ENCODE data around the gene SKA3. TPM values are rescaled to one million over a fixed set of nuclear protein-coding genes. Genes with fewer than 3 reads are reported as not detected.
"Not testable (repeated sequence)": the region's sequence is repeated elsewhere in the genome, so short reads cannot be mapped to it uniquely, and the experiment has no call there.

The SKA3 gene
- total RNA-seq (2014; rRNA removed; shearing (Covaris generic)), result 15.9 and 24.5 TPM in 2 replicates

DNA sequence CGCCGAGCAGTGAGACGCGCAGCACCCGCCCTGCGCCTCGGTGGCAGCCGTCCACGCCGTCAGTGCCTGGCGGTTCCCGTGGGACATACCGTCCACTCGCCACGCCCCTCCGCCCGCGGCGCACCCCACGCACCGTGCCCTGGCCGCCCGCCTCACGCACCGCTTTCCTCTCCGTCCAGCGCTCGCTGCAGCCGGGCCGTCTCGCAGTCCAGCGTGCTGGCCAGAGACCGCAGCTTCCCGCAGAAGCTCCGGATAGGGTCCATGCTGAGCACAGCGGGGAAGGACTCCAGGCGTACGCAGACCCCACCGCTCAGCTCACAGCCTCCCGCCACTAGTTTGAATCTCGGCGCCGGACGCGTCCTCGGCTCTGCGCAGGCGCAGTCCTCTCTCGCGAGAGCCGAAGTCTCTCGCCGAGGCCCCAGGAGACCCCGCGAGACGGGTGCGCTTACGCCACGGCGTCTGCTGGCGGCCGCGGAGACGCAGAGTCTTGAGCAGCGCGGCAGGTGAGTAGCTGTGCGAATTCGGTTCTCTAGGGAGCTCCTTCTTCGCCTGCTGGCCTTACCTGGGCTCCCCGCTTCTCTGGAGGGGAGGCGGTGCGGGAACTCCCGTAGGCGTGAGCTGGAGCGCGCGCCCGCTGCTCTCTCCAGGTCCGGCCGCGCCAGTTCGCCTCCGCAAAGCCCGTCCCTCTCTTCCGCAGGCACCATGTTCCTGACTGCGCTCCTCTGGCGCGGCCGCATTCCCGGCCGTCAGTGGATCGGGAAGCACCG is at the start of gene SKA3, which contains the start of gene MRPL57:
Gene SKA3, minus strand, starts transcription at position 338 of the 767 bp plus-strand sequence. Its CDS starts 75 bp downstream, at position 263.
Gene MRPL57, plus strand, starts transcription at position 444 of the 767 bp plus-strand sequence. Its CDS starts 259 bp downstream, at position 703.
- DNase-seq (ENCODE audit: low spot score), result peak; percentile 81

DNA sequence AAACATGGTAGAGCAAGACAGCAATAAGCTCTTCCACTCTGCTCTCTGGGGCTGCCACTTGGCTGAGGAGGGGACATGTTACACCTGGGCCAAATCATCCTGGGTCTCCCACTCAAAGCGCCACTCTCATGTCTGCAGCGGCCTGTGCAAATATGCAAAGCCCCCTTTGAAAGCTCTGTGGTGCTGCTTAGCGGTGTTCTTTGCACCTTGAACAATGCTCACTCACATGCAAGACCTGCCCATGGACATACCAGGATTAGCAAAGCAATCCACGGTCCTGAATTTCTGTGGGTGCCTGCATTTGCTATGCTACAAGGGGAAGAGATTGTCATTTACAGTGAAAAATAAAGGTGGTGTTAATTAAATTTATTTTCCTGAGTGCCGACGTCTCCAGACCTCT is 48.7 kb upstream of the SKA3 start:
- DNase-seq (ENCODE audit: low spot score), result no peak

DNA sequence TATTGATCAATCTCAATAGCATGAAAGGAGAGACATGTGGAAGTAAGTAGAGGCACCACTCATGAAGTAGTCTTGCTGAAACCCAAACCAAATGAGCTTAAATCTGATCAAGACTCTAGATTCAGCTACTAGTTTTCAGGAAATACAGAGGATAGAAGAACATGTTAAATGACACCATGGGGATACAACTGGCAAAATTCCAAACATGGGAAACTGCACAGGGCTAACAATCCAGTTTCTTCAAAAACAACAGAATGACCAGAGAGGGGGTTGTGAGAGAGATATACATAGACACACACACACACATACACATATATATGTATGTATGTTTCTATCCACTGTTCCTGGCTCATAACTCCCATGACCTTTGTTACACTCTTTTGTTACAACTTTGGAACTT is 44.9 kb upstream of the SKA3 start:
- DNase-seq (ENCODE audit: low spot score), result no peak

DNA sequence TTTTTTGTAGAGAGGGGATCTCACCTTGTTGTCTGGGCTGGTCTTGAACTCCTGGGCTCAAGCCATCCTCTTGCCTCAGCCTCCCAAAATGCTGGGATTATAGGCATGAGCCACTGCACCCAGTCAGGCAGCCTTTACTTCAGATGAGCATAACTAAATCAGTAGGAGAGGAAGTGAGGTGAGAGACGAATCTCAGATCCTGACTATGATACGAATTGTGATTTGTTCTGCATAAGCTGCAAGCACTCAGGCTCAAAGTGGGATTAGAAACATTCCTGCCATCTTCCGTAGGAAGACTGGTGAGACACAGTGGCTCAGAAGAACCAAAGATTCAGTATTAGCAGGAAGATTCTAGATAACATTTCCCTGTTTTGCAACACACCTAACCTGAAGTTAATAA is 43.4 kb upstream of the SKA3 start:
- not testable (repeated sequence) for DNase-seq (ENCODE audit: low spot score)

DNA sequence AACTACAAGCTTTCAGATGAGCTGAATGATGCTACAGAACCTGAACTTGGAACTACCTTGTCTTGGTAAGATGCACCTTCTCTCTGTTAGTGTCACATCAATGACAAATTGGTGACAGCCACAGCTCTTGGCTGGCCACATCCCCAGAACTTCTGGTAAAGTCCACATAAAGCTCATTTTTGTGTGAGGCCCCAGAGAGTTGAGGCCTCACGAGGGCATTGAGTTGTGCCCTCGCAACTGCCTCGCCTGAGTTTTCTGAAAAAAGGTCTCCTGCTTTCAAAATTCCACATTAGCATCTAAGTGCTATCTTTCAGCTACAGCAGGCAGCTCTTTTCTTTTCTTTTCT is 42.7 kb upstream of the SKA3 start:
- no peak for DNase-seq (ENCODE audit: low spot score)

GRCh38 chr13:21218351-21219035 is 42.1 kb upstream of the SKA3 start:
- no peak for DNase-seq (ENCODE audit: low spot score)

GRCh38 chr13:21216332-21216731 is 40.0 kb upstream of the SKA3 start:
- no peak for DNase-seq (ENCODE audit: low spot score)

DNA sequence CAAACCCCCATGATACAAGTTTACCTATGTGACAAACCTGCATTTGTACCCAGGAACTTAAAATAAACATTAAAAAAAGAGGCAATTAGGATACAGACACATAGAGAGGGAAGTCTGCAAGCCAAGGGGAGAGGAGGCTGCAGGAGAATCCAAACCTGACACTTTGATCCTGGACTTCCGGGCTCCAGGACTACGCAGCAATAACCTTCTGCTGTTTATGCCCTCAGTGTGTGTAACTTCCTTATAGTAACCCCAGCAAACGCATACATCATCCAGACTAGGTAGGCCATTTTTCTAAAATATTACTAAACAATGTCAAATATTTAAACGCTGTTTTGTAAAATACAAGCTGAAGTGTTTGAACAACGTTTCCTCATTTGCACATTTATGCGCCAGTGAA is 39.1 kb upstream of the SKA3 start:
- not testable (repeated sequence) for DNase-seq (ENCODE audit: low spot score)

DNA sequence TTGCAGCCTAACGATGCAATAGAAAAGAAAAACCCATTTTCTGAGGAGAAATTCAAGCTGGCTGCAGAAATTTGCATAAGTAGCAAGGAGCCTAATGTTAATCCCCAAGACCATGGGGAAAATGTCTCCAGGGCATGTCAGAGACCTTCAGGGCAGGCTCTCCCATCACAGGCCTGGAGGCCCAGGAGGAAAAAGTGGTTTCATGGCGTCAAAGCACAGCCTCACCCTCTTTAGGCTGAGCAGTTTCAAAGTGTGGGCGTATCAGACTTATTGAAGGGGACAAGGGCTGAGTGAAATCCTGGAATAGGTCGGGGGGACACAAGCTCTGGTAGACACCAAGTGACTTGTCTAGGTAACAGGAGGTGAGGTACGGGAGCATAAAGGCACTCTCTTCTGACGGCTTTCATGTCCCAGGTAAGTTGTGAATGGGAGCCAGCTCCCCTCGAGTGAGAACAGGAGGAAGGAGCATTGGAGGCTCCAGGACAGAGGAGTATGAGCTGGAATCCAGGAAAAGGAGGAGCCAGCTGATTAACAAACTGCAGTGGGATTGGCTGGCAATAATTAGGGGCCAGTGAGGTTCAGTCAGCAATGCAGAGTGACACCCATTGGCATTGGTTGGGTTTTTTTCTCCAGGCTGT is 35.9 kb upstream of the SKA3 start:
- DNase-seq (ENCODE audit: low spot score), result no peak

GRCh38 chr13:21208652-21209154 is 32.4 kb upstream of the SKA3 start:
- no peak for DNase-seq (ENCODE audit: low spot score)

GRCh38 chr13:21202767-21203531 is 26.6 kb upstream of the SKA3 start:
- peak; percentile 5 for DNase-seq (ENCODE audit: low spot score)

DNA sequence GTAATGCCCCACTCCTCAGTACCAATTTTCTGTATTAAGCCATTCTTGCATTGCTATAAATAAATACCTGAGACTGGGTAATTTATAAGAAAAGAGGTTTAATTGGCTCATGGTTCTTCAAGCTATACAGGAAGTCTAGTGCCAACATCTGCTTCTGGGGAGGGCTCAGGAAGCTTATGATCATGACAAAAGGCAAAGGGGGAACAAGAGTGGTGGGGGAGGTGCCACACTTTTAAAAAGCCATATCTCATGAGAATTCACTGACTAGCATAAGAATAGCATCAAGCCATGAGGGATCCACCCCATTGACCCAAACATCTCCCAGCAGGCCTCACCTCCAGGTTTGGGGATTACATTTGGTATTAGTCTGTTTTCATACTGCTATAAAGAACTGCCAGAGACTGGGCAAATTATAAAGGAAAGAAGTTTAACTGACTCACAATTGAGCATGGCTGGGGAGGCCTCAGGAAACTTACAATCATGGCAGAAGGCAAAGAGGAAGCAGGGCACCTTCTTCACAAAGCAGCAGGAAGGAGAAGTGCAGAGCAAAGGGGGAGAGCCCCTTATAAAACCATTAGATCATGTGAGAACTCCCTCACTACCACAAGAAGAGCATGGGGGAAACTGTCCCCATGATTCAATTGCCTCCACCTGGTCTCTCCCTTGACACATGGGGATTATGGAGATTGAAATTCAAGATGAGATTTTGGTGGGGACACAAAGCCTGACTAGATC is 25.3 kb upstream of the SKA3 start:
- not testable (repeated sequence) for DNase-seq (ENCODE audit: low spot score)

DNA sequence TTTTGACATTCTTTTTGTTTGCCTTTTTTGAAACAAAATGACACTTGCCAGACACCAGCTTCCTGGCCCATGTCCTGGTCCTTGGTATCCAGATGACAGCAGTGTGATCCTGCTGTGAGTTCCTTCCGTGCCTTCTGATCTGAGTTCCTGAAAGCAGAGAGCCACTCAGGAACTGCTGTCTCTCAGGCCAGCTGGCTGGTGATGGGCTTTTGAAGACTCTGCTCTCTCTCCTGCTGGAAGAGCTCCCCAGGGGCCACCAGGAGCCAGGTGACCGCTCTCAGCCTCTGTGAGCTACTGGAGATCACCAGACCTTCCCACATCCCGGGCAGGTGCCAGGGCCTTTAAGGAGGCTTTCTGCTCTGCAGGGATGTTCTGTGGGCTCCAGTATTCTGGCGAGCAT is 22.0 kb upstream of the SKA3 start:
- DNase-seq (ENCODE audit: low spot score), result not testable (repeated sequence)

GRCh38 chr13:21197606-21198225 is 21.4 kb upstream of the SKA3 start:
- not testable (repeated sequence) for DNase-seq (ENCODE audit: low spot score)

DNA sequence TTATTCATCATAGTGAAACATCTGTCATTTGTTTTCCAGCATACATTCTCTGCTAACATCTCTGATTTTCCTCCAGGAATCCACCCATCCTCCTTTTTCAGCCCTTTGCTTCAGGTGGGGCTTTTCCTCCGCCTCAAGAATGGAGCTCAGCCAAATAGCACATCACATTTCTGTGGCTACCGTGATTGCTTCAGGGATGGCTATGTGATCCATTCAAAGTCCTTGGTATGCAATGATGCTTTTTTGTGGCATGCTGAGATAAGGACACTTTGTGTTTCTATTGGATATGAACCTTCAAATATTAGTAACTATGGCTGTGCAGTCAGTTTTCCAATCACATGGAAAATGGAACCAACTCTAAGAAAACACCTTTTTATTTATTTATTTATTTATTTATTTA is 18.4 kb upstream of the SKA3 start:
- not testable (repeated sequence) for DNase-seq (ENCODE audit: low spot score)

DNA sequence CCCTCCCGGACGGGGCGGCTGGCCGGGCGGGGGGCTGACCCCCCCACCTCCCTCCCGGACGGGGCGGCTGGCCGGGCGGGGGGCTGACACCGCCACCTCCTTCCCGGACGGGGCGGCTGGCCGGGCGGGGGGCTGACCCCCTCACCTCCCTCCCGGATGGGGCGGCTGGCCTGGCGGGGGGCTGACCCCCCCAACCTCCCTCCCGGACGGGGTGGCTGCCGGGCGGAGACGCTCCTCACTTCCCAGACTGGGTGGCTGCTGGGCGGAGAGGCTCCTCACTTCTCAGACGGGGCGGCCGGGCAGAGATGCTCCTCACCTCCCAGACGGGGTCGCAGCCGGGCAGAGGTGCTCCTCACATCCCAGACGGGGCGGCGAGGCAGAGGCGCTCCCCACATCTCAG is 10.1 kb upstream of the SKA3 start:
- DNase-seq (ENCODE audit: low spot score), result not testable (repeated sequence)

- DNase-seq (ENCODE audit: low spot score), result no peak
These were observed 5.3 kb upstream of the SKA3 start for GRCh38 chr13:21181671-21182070.

DNA sequence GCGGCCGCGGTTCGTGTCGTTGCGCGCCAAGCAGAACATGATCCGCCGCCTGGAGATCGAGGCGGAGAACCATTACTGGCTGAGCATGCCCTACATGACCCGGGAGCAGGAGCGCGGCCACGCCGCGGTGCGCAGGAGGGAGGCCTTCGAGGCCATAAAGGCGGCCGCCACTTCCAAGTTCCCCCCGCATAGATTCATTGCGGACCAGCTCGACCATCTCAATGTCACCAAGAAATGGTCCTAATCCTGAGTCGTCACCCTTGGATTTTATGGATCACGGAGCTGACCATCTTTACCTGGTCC is 581 bp upstream of the SKA3 start:
- DNase-seq (ENCODE audit: low spot score), result no peak

DNA sequence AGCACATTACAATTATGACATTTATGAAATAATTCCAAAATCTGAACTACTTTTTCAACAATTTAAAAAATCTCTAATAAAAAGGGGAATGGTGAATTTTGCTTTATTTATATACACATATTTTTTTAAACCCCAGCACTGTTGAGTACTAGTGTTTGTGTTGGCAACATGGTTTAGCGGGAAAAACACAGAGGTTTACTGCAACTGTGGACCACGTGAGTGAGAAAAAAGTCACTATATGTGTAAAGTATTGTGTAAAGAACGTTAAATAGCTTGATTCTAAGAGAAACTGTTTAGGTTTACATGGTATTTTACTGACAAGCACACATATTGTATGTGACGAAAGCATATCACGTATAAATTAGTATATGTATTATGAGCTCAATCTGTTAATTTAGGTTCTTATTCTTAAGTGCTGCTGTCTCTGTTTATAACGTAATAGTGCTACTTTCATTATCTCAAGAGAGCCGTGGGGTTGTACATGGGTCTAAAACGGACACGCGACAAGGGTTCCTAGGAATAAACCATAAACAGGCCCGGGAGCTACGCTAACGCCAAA is 617 bp downstream of the SKA3 start:
- DNase-seq (ENCODE audit: low spot score), result no peak

DNA sequence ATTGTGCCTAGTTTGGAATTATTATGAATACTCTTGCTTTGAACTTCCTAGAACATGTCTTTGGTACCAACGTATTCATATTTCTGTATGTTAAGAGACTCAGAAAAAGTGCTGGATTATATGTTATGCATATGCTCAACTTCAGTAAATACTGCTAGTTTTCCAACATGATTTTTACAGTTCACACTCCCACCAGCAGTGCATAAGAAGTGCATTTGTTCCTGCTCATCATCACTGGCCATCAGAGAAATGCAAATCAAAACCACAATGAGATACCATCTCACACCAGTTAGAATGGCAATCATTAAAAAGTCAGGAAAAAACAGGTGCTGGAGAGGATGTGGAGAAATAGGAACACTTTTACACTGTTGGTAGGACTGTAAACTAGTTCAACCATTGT is 2.6 kb downstream of the SKA3 start:
- not testable (repeated sequence) for DNase-seq (ENCODE audit: low spot score)
